H1 (cell line): Measurements from ENCODE around the gene RUFY3.

Source experiments
- EGR1 ChIP-seq: IDR thresholded peaks from 2 replicates; pipeline ENCODE4 v1.6.1; 2011; ENCODE audit warnings: low read depth, low read length, borderline replicate concordance
- RAD21 ChIP-seq, 2 experiments: IDR thresholded peaks in 1 of 2; conservative IDR thresholded peaks in 1 of 2; 2 replicates each; pipeline ENCODE4 v1.6.1; 2011; ENCODE audit warnings: low read depth in 2 of 2, low read length in 2 of 2, improper control_type of control experiment in 1 of 2, inconsistent platforms in 1 of 2, mild to moderate bottlenecking in 1 of 2, moderate library complexity in 1 of 2

- TF ChIP-seq RAD21 (IDR thresholded peaks at IDR 0.05 in 1 of 2, conservative IDR thresholded peaks at IDR 0.05 in 1 of 2; ENCODE audit: low read depth in 2 of 2, low read length in 2 of 2) (no peak), EGR1 (no peak)
Measured at GRCh38 chr4:70746179-70746839, 24.5 kb downstream of the RUFY3 start.
